ENCODE results near the gene SLC7A14. TPM values are rescaled to one million over a fixed set of nuclear protein-coding genes. Genes with fewer than 3 reads are reported as not detected.

SLC7A14 gene
- total and polyA plus RNA-seq, 10 of the 15 experiments (the other 5 are each of a cell fraction or from before 2014, with no cell fraction given): not detected

GRCh38 chr3:170562080-170562479, 23.8 kb downstream of the SLC7A14 start (continued):
- TF ChIP-seq ZBTB33 (IDR thresholded peaks at IDR 0.05) (no peak), POLR2A (IDR thresholded peaks at IDR 0.05; ENCODE audit: low read depth, low read length) (no peak), E2F8 (IDR thresholded peaks at IDR 0.05; ENCODE audit: low read depth, partially characterized antibody) (no peak), BCLAF1 (IDR thresholded peaks at IDR 0.05) (no peak)
